GM18517 (cell line): ENCODE measurements around the gene JMY.
"Not testable (repeated sequence)": the region's sequence is repeated elsewhere in the genome, so short reads cannot be mapped to it uniquely, and the experiment has no call there.

ENCODE experiments used
- ATAC-seq: cut with Tn5 transposase; IDR thresholded peaks from one replicate; pipeline ENCODE4 v1.9.1; 2021; ENCODE audit warnings: mild to moderate bottlenecking, moderate library complexity; ENCODE audit not compliant: unreplicated experiment

Gene JMY

GRCh38 chr5:79236970-79237739 lies 1.2 kb downstream of the JMY start:
- peak; percentile 23 for ATAC-seq

- no peak for ATAC-seq
Measured at GRCh38 chr5:79237740-79238560, 2.0 kb downstream of the JMY start.

- ATAC-seq, result no peak
Measured at GRCh38 chr5:79240561-79240960, 4.6 kb downstream of the JMY start.

GRCh38 chr5:79241535-79241979 lies 5.6 kb downstream of the JMY start:
- ATAC-seq, result no peak

GRCh38 chr5:79242242-79243039 lies 6.5 kb downstream of the JMY start:
- ATAC-seq, result no peak

- no peak for ATAC-seq
Measured at GRCh38 chr5:79243224-79243623, 7.3 kb downstream of the JMY start.

- ATAC-seq, result not testable (repeated sequence)
Measured at GRCh38 chr5:79254067-79254466, 18.1 kb downstream of the JMY start.

GRCh38 chr5:79255786-79256557 lies 20.0 kb downstream of the JMY start:
- no peak for ATAC-seq

- ATAC-seq, result no peak
Measured at GRCh38 chr5:79256563-79256962, 20.6 kb downstream of the JMY start.

GRCh38 chr5:79257314-79257713 lies 21.4 kb downstream of the JMY start:
- ATAC-seq, result no peak

- ATAC-seq, result no peak
Measured at GRCh38 chr5:79258801-79259200, 22.9 kb downstream of the JMY start.

- no peak for ATAC-seq
Measured at GRCh38 chr5:79259383-79259782, 23.5 kb downstream of the JMY start.

GRCh38 chr5:79259810-79260209 lies 23.9 kb downstream of the JMY start:
- ATAC-seq, result no peak

- ATAC-seq, result no peak
Measured at GRCh38 chr5:79261897-79262296, 26.0 kb downstream of the JMY start.

GRCh38 chr5:79263290-79263689 lies 27.4 kb downstream of the JMY start:
- no peak for ATAC-seq

GRCh38 chr5:79267180-79267579 lies 31.2 kb downstream of the JMY start:
- ATAC-seq, result no peak

- ATAC-seq, result no peak
Measured at GRCh38 chr5:79269733-79270166, 33.8 kb downstream of the JMY start.

- no peak for ATAC-seq
Measured at GRCh38 chr5:79273341-79273740, 37.4 kb downstream of the JMY start.

- no peak for ATAC-seq
Measured at GRCh38 chr5:79284846-79285245, 48.9 kb downstream of the JMY start.

- no peak for ATAC-seq
Measured at GRCh38 chr5:79285285-79285684, 49.4 kb downstream of the JMY start.
